Stimulated activated naive CD8-positive, alpha-beta T cell treated with anti-CD3 and anti-CD28 coated beads, Interleukin-15, Interleukin-2, amounts not matched to agents 100 U/mL and 50 U/mL, for 24 hours (primary cell): ENCODE measurements around the gene LBX1.
"Not testable (repeated sequence)": the region's sequence is repeated elsewhere in the genome, so short reads cannot be mapped to it uniquely, and the experiment has no call there.

Source experiments
- ATAC-seq: fragments of 150-1000 bp; cut with Tn5 transposase; one replicate; pipeline ENCODE4 v1.10.0; 2021
- DNase-seq: peaks from one replicate; pipeline ENCODE4 v3.0.0; 2021

Gene LBX1

DNA sequence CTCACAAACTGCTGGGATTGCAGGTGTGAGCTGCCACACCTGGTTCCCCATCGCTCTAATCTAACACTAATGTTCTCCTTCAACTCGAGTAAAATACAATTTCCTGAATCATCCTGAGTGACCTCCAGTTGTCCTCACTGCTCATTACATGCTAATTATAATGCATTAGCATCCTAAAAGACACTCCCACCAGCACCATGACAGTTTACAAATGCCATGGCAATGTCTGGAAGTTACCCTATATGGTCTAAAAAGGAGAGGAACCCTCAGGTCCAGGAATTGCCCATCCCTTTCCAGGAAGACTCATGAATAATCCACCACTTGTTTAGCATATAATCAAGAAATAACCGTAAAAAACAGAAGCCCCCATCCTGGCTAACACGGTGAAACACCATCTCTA is 26.6 kb downstream of the LBX1 start:
- DNase-seq, ATAC-seq: not testable (repeated sequence)

DNA sequence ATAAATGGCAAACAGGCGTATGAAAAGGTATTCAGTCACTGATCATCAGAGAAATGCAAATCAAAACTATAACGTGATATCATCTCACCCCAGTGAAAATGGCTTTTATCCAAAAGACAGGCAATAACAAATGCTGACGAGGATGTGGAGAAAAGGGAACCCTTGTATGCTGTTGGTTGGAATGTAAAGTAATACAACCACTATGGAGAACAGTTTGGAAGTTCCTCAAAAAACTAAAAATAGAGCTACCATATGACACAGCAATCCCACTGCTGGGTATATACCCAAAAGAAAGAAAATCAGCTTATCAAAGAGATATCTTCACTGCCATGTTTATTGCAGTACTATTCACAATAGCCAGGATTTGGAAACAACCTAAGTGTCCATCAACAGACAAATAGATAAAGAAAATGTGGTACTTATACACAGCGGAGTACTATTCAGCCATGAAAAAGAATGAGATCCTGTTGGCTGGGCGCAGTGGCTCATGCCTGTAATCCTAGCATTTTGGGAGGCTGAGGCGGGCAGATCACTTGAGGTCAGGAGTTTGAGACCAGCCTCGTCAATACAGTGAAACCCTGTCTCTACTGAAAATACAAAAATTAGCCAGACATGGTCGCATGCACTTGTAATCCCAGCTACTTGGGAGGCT is 30.8 kb downstream of the LBX1 start:
- ATAC-seq: not testable (repeated sequence)

DNA sequence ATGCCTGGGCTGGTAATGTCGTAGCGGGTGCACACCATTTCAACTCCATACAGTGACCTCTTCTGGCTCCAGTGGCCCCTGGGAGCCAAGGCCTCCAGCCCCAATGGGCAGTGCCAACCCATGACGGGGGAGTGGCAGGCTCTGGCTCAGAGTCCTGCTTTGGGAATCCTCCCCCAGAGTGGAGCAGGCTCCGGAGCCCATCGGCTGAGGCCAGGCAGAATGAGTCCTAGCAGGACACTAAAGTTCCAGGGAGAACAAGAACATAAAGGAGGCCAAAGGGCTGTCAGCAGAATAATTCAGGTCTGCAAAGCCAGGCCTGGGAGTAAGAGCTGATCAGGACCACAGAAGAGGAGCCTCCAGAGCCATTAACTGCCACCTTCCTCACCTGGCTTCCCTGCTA is 33.3 kb downstream of the LBX1 start:
- no peak for ATAC-seq
- DNase-seq: no peak

More for the DNA sequence above, 30.8 kb downstream of the LBX1 start:
- not testable (repeated sequence) for DNase-seq

DNA sequence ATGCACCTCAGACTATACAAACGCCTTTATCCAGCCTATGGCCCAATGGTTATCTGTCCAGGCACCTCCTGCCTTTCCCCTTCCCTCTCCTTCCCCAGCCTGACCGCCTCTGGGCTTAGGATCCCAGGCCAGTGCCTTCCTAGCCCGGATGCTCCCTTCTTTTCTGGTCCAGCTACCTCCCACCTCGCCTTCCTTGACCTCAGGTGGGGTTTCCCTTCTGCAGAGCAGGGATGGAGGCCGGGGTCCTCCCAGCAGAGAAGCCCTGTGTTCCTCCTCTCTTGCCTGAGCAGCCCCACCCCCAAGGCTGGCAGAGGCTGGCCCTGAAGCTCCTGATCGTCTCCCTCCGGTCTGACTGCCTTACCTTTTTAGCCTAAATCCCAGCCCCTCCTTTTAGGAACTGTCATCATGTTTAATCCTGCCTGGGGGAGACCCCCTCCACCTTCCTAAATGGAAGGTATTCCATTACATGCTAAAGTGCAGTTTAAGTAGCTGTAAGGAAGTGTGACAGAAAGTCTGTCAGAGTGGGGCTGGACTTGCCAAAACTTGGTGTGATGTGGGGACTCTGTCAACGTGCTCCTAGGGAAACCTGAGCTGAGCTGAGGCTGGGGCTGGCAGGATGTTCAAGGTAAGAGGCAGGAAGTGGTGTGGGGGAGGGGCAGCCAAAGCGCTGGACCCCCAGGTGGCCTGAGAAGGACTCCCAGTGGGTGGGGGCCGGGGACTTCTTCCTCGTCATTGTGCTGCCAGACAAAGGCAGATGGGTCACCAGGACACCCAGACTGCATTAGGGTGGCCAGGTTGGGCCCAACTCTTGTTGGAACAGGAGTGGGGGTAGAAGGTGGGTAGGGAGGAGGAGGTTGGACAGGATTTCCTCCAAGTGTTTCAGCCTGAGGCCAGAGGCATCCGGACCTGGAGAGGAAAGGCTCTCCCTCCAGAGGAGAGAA is 39.5 kb downstream of the LBX1 start:
- ATAC-seq (no peak), DNase-seq (no peak)

DNA sequence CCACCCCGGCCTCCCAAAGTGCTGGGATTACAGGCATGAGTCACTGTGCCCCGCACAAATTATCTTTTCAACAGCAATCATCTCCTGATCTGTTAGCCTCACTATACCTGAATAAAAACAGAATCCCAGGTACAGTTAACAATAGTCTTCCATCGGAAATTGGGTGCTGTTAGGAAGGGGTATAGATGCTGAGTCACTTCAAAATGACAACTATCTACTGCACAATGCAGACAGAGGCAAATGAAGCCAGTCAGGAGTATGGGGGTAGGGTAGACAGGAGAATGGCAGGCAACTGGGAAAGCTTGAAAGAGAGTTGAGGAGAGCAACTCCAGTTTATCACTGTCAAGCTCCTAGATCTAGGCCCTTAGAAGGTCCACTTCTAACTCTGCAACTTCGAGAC is 40.3 kb downstream of the LBX1 start:
- no peak for ATAC-seq
- DNase-seq: no peak

DNA sequence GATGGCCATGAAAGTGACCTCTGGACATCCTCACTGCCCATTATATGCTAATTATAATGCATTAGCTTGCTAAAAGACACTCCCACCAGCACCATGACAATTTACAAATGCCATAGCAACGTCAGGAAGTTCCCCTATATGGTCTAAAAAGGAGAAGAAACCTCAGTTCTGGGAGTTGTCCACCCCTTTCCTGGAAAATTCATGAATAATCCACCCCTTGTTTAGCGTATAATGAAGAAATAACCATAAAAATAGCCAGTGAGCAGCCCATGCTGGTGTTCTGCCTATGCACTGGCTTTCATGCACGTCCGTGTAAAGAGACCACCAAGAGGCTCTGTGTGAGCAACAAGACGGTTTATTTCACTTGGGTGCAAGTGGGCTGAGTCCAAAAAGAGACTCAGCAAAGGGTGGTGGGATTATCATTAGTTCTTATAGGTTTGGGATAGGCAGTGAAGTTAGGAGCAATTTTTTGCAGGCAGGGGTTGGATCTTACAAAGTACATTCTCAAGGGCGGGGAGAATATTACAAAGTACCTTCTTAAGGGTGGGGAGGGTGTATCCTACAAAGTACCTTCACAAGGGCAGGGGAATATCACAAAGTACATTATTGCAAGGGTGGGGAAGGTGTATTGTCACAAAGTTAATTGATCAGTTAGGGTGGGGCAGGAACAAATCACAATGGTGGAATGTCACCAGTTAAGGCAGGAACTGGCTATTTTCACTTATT is 45.6 kb downstream of the LBX1 start:
- DNase-seq: no peak
- ATAC-seq: no peak

DNA sequence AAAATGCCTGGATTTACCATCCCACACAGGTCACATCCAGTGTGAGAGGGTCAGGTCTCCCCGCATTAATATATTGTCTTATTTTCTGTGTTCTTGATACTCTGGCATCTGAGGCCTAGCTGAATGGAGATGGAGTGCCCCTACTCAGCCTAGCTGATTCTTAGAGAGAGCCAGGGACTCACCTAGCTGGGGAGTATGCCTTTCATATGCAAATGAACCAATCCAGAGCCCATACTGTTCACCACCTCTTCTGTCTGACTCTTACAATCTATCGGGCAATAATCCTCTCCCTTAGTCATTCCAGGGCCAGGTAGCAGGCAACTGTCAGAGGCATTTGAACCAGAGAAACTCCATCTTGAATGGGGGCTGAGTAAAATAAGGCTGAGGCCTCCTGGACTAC is 46.3 kb downstream of the LBX1 start:
- ATAC-seq (no peak), DNase-seq (no peak)
